Measurements from ENCODE around the gene PRODH2.
"Not testable (repeated sequence)": the region's sequence is repeated elsewhere in the genome, so short reads cannot be mapped to it uniquely, and the experiment has no call there.

The PRODH2 gene

GRCh38 chr19:35796645-35797542 lies 15.8 kb downstream of the PRODH2 start:
- DNase-seq (ENCODE audit: low read depth): no peak

- not testable (repeated sequence) for DNase-seq (ENCODE audit: low read depth)
These were observed 17.1 kb downstream of the PRODH2 start for GRCh38 chr19:35795564-35795963.

GRCh38 chr19:35793381-35794165 lies 19.1 kb downstream of the PRODH2 start:
- no peak for DNase-seq (ENCODE audit: low read depth)

DNA sequence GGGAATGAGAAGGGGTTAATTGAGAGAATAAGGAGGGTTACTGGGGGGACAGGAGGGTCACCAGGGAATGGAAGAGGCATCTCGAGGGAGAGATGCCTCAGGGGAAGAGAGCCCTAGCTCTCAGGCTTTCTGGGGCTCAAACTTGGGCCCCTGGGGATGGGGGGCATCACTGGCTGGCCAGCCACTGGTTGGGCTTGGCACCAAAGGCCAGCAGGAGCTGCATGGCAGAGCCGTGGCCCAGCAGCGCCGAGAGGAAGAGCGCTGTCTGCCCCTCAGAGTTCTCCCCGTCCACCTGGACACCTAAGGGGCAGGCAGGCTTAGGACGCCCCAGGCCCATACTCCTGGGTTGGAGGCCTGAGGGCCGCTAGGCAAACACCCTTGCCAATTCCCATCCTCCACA lies 19.8 kb downstream of the PRODH2 start:
- no peak for DNase-seq (ENCODE audit: low read depth)

- no peak for DNase-seq (ENCODE audit: low read depth)
These were observed 20.3 kb downstream of the PRODH2 start for GRCh38 chr19:35792312-35792711.

GRCh38 chr19:35791814-35792279 lies 20.8 kb downstream of the PRODH2 start:
- DNase-seq (ENCODE audit: low read depth): no peak

GRCh38 chr19:35790981-35791813 lies 21.4 kb downstream of the PRODH2 start:
- DNase-seq (ENCODE audit: low read depth): no peak

DNA sequence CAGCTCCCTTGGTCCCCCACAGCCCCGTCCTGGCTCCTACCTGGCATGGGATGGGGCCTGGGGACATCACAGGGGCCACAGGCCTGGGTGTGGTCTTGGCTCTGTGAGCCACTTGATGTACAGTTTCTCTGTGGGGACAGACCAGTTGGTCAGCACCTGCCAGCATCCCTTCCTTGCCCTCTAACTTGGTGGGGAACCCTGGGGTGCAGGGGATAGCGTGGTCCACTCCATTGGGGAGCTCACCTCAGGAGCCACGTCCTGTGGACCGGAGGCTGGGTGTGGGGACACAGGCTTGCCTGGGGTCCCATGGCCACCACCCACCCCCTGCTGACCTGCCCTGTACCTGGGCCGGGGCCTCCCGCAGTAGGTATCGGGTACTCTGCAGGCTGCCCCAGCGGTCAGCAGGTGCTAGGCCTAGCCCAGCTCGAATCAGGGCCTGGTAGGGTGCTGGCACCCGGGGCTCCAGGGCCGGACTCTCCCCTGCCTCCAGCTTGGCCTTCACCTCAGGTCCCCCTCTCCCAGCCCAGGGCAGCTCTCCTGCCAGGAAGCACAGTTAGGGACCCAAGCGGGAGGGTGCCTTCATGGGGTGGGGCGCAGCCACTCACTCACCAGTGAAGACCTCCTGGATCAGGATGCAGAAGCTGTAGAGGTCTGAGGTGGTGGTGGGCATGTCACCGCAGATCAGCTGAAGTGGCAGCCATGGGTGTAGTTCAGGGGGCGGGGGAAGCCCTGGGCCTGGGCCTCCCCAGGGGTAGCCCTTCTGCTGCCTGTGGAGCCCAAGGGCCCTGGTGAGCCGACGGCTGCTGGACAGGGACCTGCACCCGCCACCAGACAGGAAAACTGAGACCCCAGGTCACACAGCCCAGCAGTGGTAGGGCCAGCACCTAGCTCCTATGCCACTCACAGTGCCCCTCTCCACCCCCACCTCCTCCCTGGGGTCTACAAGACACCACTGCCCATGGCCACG lies 22.4 kb downstream of the PRODH2 start:
- no peak for DNase-seq (ENCODE audit: low read depth)

GRCh38 chr19:35789195-35789977 lies 23.3 kb downstream of the PRODH2 start:
- no peak for DNase-seq (ENCODE audit: low read depth)

GRCh38 chr19:35788205-35788960 lies 24.3 kb downstream of the PRODH2 start:
- no peak for DNase-seq (ENCODE audit: low read depth)

DNA sequence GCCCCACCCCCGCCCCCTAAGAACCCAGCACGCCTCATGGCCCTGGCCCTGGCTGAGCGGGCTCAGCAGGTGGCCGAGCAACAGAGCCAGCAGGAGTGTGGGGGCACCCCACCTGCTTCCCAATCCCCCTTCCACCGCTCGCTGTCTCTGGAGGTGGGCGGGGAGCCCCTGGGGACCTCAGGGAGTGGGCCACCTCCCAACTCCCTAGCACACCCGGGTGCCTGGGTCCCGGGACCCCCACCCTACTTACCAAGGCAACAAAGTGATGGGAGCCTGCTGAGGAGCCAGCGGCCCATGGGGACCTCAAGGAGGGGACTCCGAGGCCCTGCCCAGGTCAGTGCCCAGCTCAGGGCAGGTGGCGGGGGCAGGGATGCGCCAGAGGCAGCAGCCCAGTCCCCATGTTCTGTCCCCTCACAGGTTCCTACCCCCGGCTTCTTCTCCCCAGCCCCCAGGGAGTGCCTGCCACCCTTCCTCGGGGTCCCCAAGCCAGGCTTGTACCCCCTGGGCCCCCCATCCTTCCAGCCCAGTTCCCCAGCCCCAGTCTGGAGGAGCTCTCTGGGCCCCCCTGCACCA lies 25.3 kb downstream of the PRODH2 start:
- no peak for DNase-seq (ENCODE audit: low read depth)

DNA sequence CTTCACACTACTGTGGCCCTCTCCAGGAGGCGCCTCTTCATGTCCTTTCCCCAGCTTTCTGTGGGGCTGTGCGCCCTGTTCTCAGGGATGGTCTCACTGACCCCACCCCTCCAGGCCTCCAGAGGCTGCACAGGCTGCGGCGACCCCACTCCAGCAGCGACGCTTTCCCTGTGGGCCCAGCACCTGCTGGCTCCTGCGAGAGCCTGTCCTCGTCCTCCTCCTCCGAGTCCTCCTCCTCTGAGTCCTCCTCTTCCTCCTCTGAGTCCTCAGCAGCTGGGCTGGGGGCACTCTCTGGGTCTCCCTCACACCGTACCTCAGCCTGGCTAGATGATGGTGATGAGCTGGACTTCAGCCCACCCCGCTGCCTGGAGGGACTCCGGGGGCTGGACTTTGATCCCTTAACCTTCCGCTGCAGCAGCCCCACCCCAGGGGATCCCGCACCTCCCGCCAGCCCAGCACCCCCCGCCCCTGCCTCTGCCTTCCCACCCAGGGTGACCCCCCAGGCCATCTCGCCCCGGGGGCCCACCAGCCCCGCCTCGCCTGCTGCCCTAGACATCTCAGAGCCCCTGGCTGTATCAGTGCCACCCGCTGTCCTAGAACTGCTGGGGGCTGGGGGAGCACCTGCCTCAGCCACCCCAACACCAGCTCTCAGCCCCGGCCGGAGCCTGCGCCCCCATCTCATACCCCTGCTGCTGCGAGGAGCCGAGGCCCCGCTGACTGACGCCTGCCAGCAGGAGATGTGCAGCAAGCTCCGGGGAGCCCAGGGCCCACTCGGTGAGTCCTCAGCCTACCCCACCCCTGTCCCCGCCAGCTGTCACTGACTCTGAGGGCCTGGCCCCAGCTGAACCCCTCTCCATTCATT lies 26.1 kb downstream of the PRODH2 start:
- DNase-seq (ENCODE audit: low read depth): no peak

DNA sequence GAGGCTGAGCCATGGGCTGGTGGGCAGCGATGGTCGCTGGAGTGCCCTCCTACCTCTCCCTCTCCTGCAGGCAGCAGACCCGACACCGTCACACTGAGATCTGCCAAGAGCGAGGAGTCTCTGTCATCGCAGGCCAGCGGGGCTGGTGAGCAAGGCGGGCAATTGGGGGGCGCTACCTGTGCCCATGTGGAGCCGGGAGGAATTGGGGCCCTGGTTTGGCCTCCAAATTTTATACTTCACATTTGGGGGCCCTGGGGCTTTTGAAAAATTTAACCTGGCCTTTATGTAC lies 27.4 kb downstream of the PRODH2 start:
- no peak for DNase-seq (ENCODE audit: low read depth)

- DNase-seq (ENCODE audit: low read depth): no peak
These were observed 27.9 kb downstream of the PRODH2 start for GRCh38 chr19:35784503-35785338.

DNA sequence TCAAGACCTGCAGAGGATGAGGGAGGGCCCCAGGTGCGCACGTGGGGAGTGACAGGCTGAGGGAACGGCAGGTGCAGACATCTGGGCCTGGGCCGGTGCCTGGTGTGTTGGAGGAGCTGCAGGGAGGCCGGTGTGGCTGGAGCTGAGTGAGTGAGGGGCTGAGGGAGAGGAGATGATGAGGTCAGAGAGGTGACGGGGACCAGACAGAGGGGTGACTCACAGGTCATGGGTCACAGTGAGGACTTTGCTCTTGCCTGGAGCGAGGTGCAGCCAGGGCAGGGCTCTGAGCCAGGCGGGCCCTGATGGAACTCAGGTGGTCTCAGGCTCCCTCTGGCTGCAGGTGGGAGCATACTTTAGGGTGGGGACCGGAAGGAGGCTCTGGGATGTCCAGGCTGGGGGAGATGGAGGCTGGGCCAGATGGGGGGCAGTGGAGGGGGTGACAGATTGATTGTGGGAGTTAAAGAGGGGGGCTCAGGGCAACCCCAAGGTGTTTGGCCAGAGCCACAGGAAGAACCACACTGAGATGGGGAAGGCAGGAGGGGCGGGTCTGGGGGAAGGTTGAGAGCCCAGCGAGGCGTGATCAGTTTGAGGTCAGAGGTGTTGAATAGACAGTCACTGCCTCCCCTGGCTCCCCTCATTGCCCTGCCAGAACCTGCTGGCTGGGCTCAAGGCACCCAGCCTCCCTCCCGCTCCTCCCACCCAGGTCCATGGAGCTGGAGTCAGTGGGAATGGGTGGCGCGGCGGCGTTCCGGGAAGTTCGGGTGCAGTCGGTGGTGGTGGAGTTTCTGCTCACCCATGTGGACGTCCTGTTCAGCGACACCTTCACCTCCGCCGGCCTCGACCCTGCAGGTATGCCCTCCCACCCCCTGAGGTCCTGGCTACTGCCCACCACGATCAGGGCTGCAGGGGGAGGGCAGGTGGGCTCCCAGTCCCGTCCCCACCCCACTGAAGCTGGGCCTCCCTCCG lies 28.9 kb downstream of the PRODH2 start:
- no peak for DNase-seq (ENCODE audit: low read depth)

DNA sequence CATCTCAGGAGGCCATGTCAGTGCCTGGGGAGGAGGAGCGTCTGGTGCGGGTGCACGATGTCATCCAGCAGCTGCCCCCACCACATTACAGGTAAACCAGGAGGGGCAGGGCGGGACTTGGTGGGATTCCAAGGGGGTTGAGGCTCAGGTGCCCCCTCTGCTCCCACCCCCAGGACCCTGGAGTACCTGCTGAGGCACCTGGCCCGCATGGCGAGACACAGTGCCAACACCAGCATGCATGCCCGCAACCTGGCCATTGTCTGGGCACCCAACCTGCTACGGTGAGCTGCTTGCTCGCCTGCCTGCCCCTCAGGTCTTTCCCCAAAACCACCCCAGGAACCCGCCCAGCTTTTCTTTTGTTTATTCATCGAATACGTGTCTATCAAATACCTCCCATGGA lies 30.1 kb downstream of the PRODH2 start:
- no peak for DNase-seq (ENCODE audit: low read depth)
